HAP-1 (cell line): ENCODE results near the gene GMPPB.
"Not testable (repeated sequence)": the region's sequence is repeated elsewhere in the genome, so short reads cannot be mapped to it uniquely, and the experiment has no call there.

Experiments
- DNase-seq, 2 experiments: peaks; one replicate each; pipeline ENCODE4 v3.0.0-alpha.2; 2016 to 2020; ENCODE audit warnings: low spot score in 2 of 2
- H3K27me3 ChIP-seq: fragments of 250-450 bp; sonication (Bioruptor Pico); 2 replicates; pipeline ENCODE4 v1.5.1; 2020; ENCODE audit warnings: low read depth, mild to moderate bottlenecking, moderate library complexity
- H3K36me3 ChIP-seq: fragments of 250-450 bp; sonication (Bioruptor Pico); replicated peaks from 2 replicates; pipeline ENCODE4 v1.5.1; 2020; ENCODE audit warnings: mild to moderate bottlenecking
- H3K4me1 ChIP-seq: fragments of 250-450 bp; sonication (Bioruptor Pico); 2 replicates; pipeline ENCODE4 v1.5.1; 2020; ENCODE audit warnings: mild to moderate bottlenecking
- H3K4me3 ChIP-seq: fragments of 250-450 bp; sonication (Bioruptor Pico); 2 replicates; pipeline ENCODE4 v1.5.1; 2020; ENCODE audit warnings: mild to moderate bottlenecking, moderate library complexity
- H3K9me3 ChIP-seq: fragments of 250-450 bp; sonication (Bioruptor Pico); 2 replicates; pipeline ENCODE4 v1.5.1; 2020; ENCODE audit warnings: mild to moderate bottlenecking, moderate library complexity
- in situ Hi-C: fragments of 300-500 bp; cut with MboI; formaldehyde crosslinking; loops from 3 replicates; pipeline ENCODE4 v1.14.3; 2020; ENCODE audit warnings: low sequenced_read_pairs, inconsistent platforms, mixed read lengths

Gene GMPPB

DNA sequence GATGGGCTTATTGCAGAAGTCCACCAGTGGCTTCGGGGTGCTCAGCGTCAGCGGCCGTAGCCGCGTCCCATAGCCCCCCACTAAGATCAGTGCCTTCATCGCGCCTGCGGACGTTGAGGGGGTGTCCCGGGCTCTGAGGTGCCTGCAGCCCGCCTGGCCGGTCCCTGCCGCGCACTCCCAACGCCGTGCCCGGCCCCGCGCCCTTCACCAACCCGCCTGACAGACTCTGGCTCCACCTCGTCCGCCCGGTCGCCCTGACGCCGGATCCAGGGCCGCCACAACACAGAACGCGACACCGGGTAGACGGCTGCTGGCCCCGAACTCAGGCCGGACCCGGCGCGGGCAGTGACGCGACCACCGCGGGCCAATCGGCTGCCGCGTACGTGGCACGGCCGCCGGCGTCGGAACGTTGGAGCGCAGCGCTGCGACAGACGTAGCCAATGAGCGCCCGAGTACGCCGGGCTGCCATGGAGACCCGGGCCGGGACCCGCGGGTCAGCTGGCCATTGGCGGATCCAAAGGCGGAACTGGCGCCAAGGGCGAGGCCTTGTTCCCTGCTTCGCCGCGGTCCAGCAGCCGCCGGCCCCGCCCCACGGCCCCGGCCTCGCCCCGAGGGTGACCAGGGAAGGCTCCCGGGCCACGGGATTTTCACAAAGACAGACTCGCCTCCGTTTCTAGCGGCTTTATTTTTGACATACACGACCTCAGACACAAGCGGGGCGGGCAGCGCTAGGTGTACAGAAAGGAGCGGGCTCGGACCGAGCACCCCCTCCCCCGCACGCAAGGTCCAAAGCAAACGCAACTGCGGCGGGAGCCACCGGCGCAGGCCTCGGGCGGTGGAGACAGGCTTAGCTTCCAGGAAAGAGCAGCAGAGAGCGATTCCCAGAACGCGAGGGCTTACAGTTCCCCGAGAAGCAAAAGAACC lies at the start of gene GMPPB:
TSS of gene GMPPB (minus strand) at position 324 of the 924 bp plus-strand sequence. CDS start at position 99, 225 bp downstream.
- peak; percentile 96 for DNase-seq

DNA sequence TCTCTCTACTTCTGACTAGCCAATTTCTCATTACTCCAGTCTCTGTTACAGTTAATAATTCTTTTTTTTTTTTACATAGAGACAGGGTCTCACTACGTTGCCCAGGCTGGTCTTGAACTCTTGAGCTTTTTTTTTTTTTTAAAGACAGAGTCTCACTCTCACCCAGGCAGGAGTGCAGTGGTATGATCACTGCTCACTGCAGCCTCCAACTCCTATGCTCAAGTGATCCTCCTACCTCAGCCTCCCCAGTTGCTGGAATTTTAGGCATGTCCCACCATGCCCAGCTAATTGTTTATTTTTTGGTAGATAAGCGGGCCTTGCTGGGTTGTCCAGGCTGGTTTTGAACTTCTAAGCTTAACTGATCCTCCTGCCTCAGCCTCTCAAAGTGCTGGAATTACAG lies 49.0 kb upstream of the GMPPB start:
- no peak for DNase-seq
- H3K9me3 ChIP-seq = no peaks in the 10 kb centered on the region
- H3K27me3 ChIP-seq = no peaks in the 10 kb centered on the region
- no peaks in the 10 kb centered on the region for H3K4me1 ChIP-seq
- in situ Hi-C loops = no loop called here
- no peak overlapping the region for H3K4me3 ChIP-seq
- peaks cover 18% of the 10 kb centered on the region for H3K36me3 ChIP-seq

More for the DNA sequence above, at the start of gene GMPPB:
- in situ Hi-C loops = no loop called here
- Histone ChIP-seq H3K27me3 (no peaks in the 10 kb centered on the region), H3K4me3 (peak within 1 kb of the TSS; percentile 97), H3K4me1 (peaks cover 11% of the 10 kb centered on the region), H3K9me3 (0 out of 2 replicates have a peak, but pooled peaks cover 3% of the 10 kb centered on the region), H3K36me3 (peaks cover 46% of the 10 kb centered on the region)

DNA sequence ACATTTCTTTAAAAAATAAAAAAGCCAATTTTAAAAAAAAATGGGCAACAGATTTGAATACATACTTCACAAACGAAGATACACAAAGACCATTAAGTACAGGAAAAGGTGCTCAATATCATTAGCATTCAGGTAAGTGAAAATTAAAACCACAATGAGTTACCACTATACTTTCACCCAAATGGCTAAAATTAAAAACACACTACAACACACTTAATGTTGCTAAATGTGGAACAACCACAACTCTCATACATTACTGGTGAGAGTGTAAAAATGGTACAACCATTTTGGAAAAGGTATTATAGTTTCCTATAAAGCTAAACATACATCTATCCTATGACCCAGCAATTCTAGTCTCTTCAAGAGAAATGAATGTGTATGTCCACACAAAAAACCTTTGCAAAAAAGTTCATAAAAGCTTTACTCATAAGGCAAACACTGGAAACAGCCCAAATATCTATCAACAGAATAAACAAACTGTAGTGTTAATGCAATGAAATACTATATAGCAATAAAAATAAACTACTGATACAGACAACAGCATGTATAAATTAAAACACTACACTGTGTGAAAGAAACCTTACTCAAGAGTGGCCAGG lies 47.7 kb upstream of the GMPPB start:
- Histone ChIP-seq H3K36me3 (peaks cover 10% of the 10 kb centered on the region), H3K4me1 (no peaks in the 10 kb centered on the region), H3K27me3 (no peaks in the 10 kb centered on the region), H3K4me3 (no peak overlapping the region), H3K9me3 (no peaks in the 10 kb centered on the region)
- in situ Hi-C loops = no loop called here
- DNase-seq = no peak

DNA sequence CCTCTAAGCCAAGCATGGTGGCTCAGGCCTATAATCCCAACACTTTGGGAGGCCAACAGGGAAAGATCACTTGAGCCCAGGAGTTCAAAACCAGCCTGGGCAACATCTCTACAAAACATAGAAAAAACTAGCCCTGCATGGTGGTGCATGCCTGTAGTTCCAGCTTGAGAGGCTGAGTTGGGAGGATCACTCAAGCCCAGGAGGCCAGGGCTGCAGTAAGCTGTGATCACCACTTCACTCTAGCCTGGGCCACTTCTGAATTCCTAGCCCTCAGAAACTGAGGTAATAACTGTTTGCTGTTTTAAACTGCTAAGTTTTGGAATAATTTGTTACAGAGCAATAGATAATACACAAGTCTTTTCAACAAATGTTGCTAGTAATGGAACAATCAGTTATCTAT lies 46.2 kb upstream of the GMPPB start:
- in situ Hi-C loops = no loop called here
- H3K4me1 ChIP-seq = no peaks in the 10 kb centered on the region
- no peaks in the 10 kb centered on the region for H3K9me3 ChIP-seq
- H3K4me3 ChIP-seq = no peak overlapping the region
- no peak for DNase-seq
- H3K36me3 ChIP-seq = peaks cover 9% of the 10 kb centered on the region
- no peaks in the 10 kb centered on the region for H3K27me3 ChIP-seq

DNA sequence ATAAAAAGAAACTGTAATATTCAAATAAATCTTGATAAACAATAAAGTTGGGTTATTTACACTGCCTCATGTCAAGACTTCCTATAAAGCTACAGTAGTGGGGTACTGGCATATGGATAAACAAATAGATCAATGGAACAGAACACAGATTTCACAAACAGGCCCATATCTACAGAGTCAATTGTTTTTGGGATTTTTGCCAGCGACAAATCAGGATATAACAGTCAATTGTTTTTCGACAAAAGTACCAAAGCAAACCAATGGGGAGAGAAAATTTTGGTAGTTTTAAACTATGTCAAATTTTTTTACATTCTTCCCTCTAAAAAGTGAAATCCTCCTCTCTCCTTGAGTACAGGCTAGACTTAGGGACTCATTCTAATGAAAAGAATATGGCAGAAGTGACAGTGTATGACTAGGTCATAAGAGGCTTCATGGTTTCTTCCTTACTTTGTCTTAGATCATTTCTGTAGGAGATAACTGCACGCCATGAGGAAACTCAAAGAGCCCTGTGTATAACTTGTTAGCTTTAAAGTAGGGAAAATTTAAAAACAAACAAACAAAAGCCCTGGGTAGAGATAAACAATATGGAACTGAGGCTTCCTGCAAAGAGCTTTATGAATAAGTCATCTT lies 45.6 kb upstream of the GMPPB start:
- no peaks in the 10 kb centered on the region for H3K4me1 ChIP-seq
- H3K36me3 ChIP-seq = peaks cover 7% of the 10 kb centered on the region
- in situ Hi-C loops = no loop called here
- no peaks in the 10 kb centered on the region for H3K27me3 ChIP-seq
- DNase-seq = no peak
- no peaks in the 10 kb centered on the region for H3K9me3 ChIP-seq
- no peak overlapping the region for H3K4me3 ChIP-seq

DNA sequence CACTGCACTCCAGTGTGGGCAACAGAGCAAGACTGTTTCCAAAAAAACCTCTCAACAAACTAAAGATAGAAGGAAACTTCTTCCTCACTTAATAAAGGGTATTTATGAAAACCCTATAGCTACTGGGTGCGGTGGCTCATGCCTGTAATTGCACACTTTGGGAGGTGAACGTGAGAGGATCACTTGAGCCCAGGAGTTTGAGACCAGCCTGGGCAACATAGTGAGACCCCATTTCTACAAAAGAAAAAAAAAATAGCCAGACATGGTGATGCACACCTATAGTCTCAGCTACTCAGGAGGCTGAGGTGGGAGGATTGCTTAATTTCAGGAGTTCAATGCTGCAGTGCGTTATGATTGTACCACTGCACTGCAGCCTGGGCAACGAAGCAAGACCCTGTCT lies 40.2 kb upstream of the GMPPB start:
- no peaks in the 10 kb centered on the region for H3K27me3 ChIP-seq
- DNase-seq = no peak
- in situ Hi-C loops = no loop called here
- no peaks in the 10 kb centered on the region for H3K4me1 ChIP-seq
- H3K36me3 ChIP-seq = no peaks in the 10 kb centered on the region; the same call in 1 of the 2 replicates
- H3K4me3 ChIP-seq = no peak overlapping the region
- H3K9me3 ChIP-seq = no peaks in the 10 kb centered on the region

DNA sequence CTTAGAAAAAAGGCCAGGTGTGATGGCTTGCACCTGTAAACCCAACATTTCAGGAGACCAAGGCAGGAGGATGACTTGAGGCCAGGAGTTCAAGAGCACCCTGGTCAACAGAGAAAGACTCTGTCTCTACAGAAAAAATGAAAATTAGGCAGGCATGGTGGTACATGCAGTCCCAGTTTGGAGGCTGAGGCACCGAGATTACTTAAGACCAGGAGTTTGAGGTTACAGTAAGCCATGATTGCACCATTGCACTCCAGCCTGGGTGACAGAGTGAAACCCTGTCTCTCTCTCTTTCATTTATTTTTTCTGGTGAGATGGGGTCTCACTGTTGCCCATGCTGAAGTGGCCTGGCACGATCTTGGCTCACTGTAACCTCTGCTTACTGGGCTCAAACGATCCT lies 37.9 kb upstream of the GMPPB start:
- Histone ChIP-seq H3K4me3 (no peak overlapping the region), H3K27me3 (no peaks in the 10 kb centered on the region), H3K9me3 (no peaks in the 10 kb centered on the region), H3K36me3 (no peaks in the 10 kb centered on the region; the same call in 1 of the 2 replicates), H3K4me1 (no peaks in the 10 kb centered on the region)
- in situ Hi-C loops = no loop called here
- no peak for DNase-seq

DNA sequence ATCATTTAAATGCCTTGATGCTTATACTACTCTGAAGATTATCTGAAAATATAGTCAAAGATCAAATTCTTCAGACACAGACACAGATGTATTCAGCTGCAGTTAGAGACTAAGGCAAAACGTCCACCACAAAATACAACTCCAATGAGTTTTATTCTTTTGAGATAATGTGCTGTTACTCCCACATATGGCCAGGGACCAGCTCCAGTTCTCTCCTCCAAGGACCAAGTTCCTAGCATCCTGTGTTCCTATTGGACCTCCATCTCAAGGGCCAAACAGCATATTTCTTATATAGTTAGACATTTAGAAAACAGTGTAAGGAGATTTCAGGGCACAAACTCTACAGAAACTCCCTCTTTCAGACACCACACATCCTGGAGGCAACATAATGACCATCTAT lies 35.5 kb upstream of the GMPPB start:
- no peak for DNase-seq
- no peaks in the 10 kb centered on the region for H3K4me1 ChIP-seq
- in situ Hi-C loops = no loop called here

DNA sequence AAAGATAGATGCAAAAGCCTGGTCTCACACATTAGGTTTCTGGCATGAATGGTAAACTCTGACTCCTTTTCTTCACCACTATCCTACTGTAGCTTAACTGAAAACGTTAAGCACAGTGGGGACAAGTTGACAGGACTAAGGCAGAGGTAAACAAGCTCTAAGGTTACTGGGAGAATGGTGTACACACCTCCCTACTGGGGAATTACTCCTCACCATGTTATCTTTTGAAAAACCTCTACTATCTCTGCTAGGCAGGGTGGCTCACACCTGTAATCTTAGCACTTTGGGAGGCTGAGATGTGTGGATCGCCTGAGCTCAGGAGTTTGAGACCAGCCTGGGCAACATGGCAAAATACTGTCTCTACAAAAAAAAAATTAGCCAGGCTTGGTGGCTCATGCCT lies 33.4 kb upstream of the GMPPB start:
- no peak for DNase-seq
- Histone ChIP-seq H3K36me3 (no peaks in the 10 kb centered on the region; the same call in 1 of the 2 replicates), H3K4me3 (no peak overlapping the region), H3K27me3 (no peaks in the 10 kb centered on the region), H3K9me3 (no peaks in the 10 kb centered on the region), H3K4me1 (no peaks in the 10 kb centered on the region; the same call in 1 of the 2 replicates)
- in situ Hi-C loops = no loop called here

More for the DNA sequence above, 35.5 kb upstream of the GMPPB start:
- no peaks in the 10 kb centered on the region for H3K27me3 ChIP-seq
- no peaks in the 10 kb centered on the region; the same call in 1 of the 2 replicates for H3K36me3 ChIP-seq
- no peaks in the 10 kb centered on the region for H3K9me3 ChIP-seq
- H3K4me3 ChIP-seq = no peak overlapping the region

DNA sequence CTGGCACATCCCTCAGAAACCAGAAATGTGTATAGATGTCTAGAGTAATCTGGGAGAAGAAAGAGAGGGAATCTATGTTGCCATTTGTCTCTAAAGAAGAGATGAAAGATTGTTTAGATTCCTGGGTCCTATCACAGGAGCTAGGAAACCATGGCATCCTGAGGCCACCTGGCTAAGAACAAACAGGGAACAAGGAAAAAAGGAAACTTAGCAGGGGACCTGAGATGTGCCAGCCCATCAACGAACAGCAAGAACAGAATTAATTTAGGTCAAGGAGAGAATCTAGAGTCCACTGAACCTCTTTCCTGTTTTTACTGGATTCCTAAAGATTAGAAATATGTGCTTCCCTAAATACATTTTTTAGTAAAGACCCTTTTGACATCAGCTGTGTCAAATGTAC lies 32.3 kb upstream of the GMPPB start:
- H3K4me3 ChIP-seq = no peak overlapping the region
- H3K4me1 ChIP-seq = peaks cover 4% of the 10 kb centered on the region
- H3K9me3 ChIP-seq = no peaks in the 10 kb centered on the region
- no peak for DNase-seq
- no peaks in the 10 kb centered on the region for H3K27me3 ChIP-seq
- in situ Hi-C loops = no loop called here
- no peaks in the 10 kb centered on the region; the same call in 1 of the 2 replicates for H3K36me3 ChIP-seq

DNA sequence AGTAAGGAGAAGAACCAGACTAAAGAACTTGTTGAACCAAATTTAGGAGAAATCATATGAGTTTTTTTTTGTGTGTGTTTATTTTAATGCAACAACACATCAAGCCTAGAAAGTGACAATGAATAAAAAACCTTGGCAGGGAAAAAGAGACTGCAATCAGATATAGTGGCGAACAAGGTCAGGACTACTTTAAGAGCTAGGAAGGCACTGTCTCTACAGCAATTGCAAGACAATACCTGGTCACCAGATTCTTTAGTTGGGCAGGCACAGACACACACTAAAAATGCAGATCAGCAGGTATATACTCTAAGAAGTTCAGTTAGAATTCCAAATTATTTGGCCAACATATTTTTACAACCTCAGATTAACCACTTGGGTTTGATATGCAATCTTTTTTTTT lies 30.8 kb upstream of the GMPPB start:
- H3K4me3 ChIP-seq = no peak overlapping the region
- no peak for DNase-seq
- in situ Hi-C loops = no loop called here
- H3K27me3 ChIP-seq = no peaks in the 10 kb centered on the region
- no peaks in the 10 kb centered on the region for H3K9me3 ChIP-seq
- H3K36me3 ChIP-seq = 0 out of 2 replicates have a peak, but pooled peaks cover under 1% of the 10 kb centered on the region
- H3K4me1 ChIP-seq = peaks cover 4% of the 10 kb centered on the region

DNA sequence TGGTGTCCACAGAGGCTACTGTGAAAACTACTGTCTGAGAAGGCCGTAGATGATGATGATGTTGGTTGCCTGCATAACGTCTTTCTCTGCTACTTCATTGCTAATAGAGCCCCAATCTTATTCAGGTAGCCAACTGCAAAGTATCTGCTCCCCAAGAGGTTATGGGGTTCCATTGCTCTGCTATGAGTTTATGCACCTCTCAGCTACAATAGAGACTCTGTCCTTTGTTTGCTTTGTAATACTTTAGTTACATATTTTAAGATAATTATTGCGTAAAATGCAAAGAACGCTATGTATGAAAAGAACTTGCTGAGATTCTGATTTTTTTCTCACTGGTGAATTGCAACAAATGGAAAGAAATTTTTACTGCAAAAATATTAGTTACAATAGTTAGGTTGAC lies 27.8 kb upstream of the GMPPB start:
- no peaks in the 10 kb centered on the region for H3K27me3 ChIP-seq
- no peak overlapping the region for H3K4me3 ChIP-seq
- in situ Hi-C loops = no loop called here
- H3K9me3 ChIP-seq = no peaks in the 10 kb centered on the region
- H3K36me3 ChIP-seq = peaks cover 15% of the 10 kb centered on the region
- peaks cover 4% of the 10 kb centered on the region for H3K4me1 ChIP-seq
- no peak for DNase-seq

DNA sequence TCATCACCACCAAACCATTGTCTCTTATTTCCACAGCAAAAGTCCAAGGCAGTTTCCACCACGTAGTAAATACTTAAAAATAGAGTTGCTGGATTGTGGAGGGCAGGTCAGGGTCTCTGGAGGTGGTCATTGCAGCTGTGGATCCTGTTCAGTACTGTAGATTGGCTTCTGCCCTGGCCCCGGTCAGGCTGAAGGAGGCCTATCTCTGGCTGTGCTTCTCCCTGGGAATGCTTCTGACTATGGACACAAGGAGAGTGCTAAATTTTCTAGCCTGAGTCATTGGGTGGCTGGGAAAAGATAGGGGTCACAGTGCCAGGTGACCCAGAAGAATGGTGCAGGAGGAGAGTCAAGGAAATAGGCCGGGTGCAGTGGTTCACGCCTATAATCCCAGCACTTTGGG lies 26.3 kb upstream of the GMPPB start:
- no peaks in the 10 kb centered on the region for H3K27me3 ChIP-seq
- no peak overlapping the region for H3K4me3 ChIP-seq
- no peak for DNase-seq
- in situ Hi-C loops = no loop called here
- H3K4me1 ChIP-seq = peaks cover 9% of the 10 kb centered on the region
- H3K36me3 ChIP-seq = peaks cover 15% of the 10 kb centered on the region
- no peaks in the 10 kb centered on the region for H3K9me3 ChIP-seq

DNA sequence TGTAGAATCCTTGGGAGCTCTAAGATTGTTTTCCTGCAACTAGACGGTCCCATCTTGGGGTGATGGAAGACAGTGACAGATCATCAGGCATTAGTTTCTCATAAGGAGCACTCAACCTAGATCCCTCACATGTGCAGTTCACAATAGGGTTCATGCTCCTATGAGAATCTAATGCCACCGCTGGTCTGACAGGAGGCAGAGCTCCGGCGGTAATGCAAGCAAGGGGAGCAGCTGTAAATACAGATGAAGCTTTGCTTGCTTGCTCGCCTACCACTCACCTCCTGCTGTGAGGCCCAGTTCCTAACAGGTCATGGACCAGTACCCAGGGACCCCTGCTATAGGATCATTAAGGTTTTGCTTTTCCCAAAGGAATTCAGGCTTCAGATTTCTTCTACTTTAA lies 25.1 kb upstream of the GMPPB start:
- H3K4me3 ChIP-seq, DNase-seq, H3K27me3 ChIP-seq, H3K4me1 ChIP-seq, H3K9me3 ChIP-seq, in situ Hi-C loops: not testable (repeated sequence)
- H3K36me3 ChIP-seq = peaks cover 21% of the 10 kb centered on the region
